Prostate gland (tissue), 2 donors: ENCODE measurements around the gene AFF3. TPM values are rescaled to one million over a fixed set of nuclear protein-coding genes. Genes with fewer than 3 reads are reported as not detected.

Source experiments
- DNase-seq: peaks from one replicate; pipeline ENCODE4 v3.0.0-alpha.2; 2019; ENCODE audit warnings: low spot score
- H3K27ac ChIP-seq, 2 donors: fragments of 200-600 bp; sonication (generic); 2 replicates each; pipeline ENCODE4 v1.5.1; 2017 to 2019
- H3K27me3 ChIP-seq: fragments of 200-600 bp; sonication (generic); replicated peaks from 2 replicates; pipeline ENCODE4 v1.5.1; 2019; ENCODE audit not compliant: insufficient read depth
- H3K36me3 ChIP-seq, 2 donors: fragments of 200-600 bp; sonication (generic); 1 replicate in 1 of 2; 2 replicates in 1 of 2; pipeline versions ENCODE4 v1.5.1 to v1.8.1; 2017 to 2019
- H3K4me1 ChIP-seq: fragments of 200-600 bp; sonication (generic); replicated peaks from 2 replicates; pipeline ENCODE4 v1.5.1; 2019
- H3K4me3 ChIP-seq, 2 donors: fragments of 200-600 bp; sonication (generic); 2 replicates each; pipeline ENCODE4 v1.5.1; 2017 to 2019
- H3K9me3 ChIP-seq: fragments of 200-600 bp; sonication (generic); 2 replicates; pipeline ENCODE4 v1.5.1; 2017
- POLR2A ChIP-seq: fragments of 450-650 bp; IDR thresholded peaks from one replicate; pipeline ENCODE4 v1.6.1; 2016; ENCODE audit warnings: antibody characterized with exemption, mild to moderate bottlenecking
- POLR2AphosphoS5 ChIP-seq: sonication (generic); formaldehyde crosslinking; IDR thresholded peaks from one replicate; pipeline ENCODE4 v1.6.1; 2017; ENCODE audit warnings: antibody characterized with exemption
- WGBS: methylation state at CpG from one replicate; pipeline ENCODE4 v1.1.5; 2018; 5-methylcytosine and 5-hydroxymethylcytosine counted together
- intact Hi-C: fragments of 100-400 bp; cut with DNase I; formaldehyde crosslinking; loops from one replicate; pipeline ENCODE4 v1.14.2; 2022
- total RNA-seq, 2 donors: library from RNA; depleted of rRNA; stranded (reverse); fragments of >200 nt; gene quantifications; one replicate each; pipeline ENCODE4 v1.1.0, GENCODE V29; 2016
- TF ChIP-seq, protein P1 (sequence below), 4 experiments: fragments of 200-600 bp in 2 of 4; fragments of 450-650 bp in 2 of 4; sonication (generic) in 2 of 4; IDR thresholded peaks; 1 replicate in 3 of 4; 2 replicates in 1 of 4; pipeline ENCODE4 v1.5.1; 2016 to 2019; ENCODE audit warnings: antibody characterized with exemption in 4 of 4, mild to moderate bottlenecking in 2 of 4, moderate library complexity in 2 of 4

AFF3 gene
- total RNA-seq, 2 donors from 2014 or later, result 74.4 to 113 TPM

GRCh38 chr2:99886418-99886817 is 256.0 kb downstream of the AFF3 start:
- intact Hi-C loops, result no loop called here
- H3K27me3 ChIP-seq, result no peaks in the 10 kb centered on the region
- TF ChIP-seq, protein P1, sequence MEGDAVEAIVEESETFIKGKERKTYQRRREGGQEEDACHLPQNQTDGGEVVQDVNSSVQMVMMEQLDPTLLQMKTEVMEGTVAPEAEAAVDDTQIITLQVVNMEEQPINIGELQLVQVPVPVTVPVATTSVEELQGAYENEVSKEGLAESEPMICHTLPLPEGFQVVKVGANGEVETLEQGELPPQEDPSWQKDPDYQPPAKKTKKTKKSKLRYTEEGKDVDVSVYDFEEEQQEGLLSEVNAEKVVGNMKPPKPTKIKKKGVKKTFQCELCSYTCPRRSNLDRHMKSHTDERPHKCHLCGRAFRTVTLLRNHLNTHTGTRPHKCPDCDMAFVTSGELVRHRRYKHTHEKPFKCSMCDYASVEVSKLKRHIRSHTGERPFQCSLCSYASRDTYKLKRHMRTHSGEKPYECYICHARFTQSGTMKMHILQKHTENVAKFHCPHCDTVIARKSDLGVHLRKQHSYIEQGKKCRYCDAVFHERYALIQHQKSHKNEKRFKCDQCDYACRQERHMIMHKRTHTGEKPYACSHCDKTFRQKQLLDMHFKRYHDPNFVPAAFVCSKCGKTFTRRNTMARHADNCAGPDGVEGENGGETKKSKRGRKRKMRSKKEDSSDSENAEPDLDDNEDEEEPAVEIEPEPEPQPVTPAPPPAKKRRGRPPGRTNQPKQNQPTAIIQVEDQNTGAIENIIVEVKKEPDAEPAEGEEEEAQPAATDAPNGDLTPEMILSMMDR (IDR thresholded peaks at IDR 0.05), result no peak
- no peak for TF ChIP-seq POLR2A
- TF ChIP-seq POLR2AphosphoS5, result no peak

GRCh38 chr2:99883358-99883757 is 259.0 kb downstream of the AFF3 start:
- Histone ChIP-seq H3K9me3 (no peaks in the 10 kb centered on the region), H3K4me3 (no peak overlapping the region), H3K36me3 (no peaks in the 10 kb centered on the region), H3K27me3 (no peaks in the 10 kb centered on the region), H3K4me1 (no peaks in the 10 kb centered on the region), H3K27ac (no peak overlapping the region)
- TF ChIP-seq, protein P1 (IDR thresholded peaks at IDR 0.05), result no peak
- TF ChIP-seq POLR2A (no peak), POLR2AphosphoS5 (no peak)
- WGBS, result 85% methylated on average over 4 of the region's 4 CpGs
- intact Hi-C loops, result no loop called here
- no peak for DNase-seq

More at GRCh38 chr2:99886418-99886817, 256.0 kb downstream of the AFF3 start:
- 92% methylated on average over 3 of the region's 3 CpGs for WGBS
- DNase-seq, result no peak
- no peak overlapping the region for H3K27ac ChIP-seq
- no peak overlapping the region for H3K4me3 ChIP-seq
- no peaks in the 10 kb centered on the region for H3K4me1 ChIP-seq
- no peaks in the 10 kb centered on the region for H3K36me3 ChIP-seq
- no peaks in the 10 kb centered on the region for H3K9me3 ChIP-seq

DNA sequence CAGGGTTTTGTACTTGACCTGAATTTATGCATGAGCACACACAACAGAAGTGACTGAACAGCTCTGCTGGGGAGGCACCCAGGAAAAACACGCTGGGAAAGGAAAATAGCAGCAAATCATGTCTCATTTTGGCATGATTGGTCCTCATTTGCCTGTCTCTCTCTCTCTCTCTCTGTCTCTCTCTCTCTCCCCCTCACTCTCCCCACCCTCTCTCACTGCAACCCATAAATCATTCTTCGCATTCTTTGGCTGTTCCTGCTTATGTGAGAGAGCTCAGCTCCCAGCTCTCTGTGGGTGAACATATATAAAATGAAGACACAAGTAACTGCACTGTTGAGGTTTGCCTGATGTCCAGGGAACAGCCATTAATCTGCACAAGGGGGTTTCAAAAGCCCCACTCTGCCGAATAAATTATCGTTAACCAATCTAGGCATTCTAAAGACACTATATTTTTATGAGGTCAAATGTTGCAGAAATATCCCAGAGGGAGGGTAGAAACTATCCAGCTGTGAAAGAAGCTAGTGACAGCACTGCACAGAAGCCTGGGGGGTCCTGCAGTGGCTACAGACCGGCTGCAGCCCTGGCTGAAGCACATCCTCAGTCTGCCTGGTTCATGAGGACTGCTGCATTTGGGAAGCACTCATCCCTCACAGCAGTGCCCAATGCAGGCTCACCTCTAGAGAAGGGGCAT is 260.3 kb downstream of the AFF3 start:
- TF ChIP-seq, protein P1 (IDR thresholded peaks at IDR 0.05), result no peak
- TF ChIP-seq POLR2AphosphoS5, result peak; percentile 25
- Histone ChIP-seq H3K4me3 (no peak overlapping the region), H3K27ac (no peak overlapping the region), H3K4me1 (no peaks in the 10 kb centered on the region), H3K27me3 (no peaks in the 10 kb centered on the region), H3K9me3 (no peaks in the 10 kb centered on the region), H3K36me3 (no peaks in the 10 kb centered on the region)
- intact Hi-C loops, result no loop called here
- DNase-seq, result no peak
- WGBS, result 12% methylated on average over 5 of the region's 5 CpGs

GRCh38 chr2:99880964-99881294 is 261.5 kb downstream of the AFF3 start:
- Histone ChIP-seq H3K4me3 (no peak overlapping the region), H3K4me1 (no peaks in the 10 kb centered on the region), H3K27ac (no peak overlapping the region), H3K36me3 (no peaks in the 10 kb centered on the region), H3K9me3 (no peaks in the 10 kb centered on the region), H3K27me3 (no peaks in the 10 kb centered on the region)
- no peak for DNase-seq
- intact Hi-C loops, result no loop called here
- WGBS, result 90% methylated on average over 3 of the region's 3 CpGs
- TF ChIP-seq POLR2AphosphoS5 (no peak), POLR2A (no peak)
- TF ChIP-seq, protein P1 (IDR thresholded peaks at IDR 0.05), result no peak
